KMS-11 (cell line): ENCODE results near the gene C19orf53.
A peak's percentile ranks its signal among the peaks of the same experiment; 100 is the strongest.
"Not testable (repeated sequence)": the region's sequence is repeated elsewhere in the genome, so short reads cannot be mapped to it uniquely, and the experiment has no call there.

Source experiments
- H2AFZ ChIP-seq: fragments of 200-600 bp; sonication (generic); 2 replicates; pipeline ENCODE4 v1.6.1; 2016; ENCODE audit warnings: antibody characterized with exemption, mixed run types, low read depth
- H3K27ac ChIP-seq: fragments of 200-600 bp; sonication (generic); 2 replicates; pipeline ENCODE4 v1.6.1; 2016; ENCODE audit warnings: mild to moderate bottlenecking, mixed run types
- H3K27me3 ChIP-seq: fragments of 200-600 bp; sonication (generic); 2 replicates; pipeline ENCODE4 v1.6.1; 2017; ENCODE audit warnings: mild to moderate bottlenecking, low read depth, mixed run types, moderate library complexity; ENCODE audit not compliant: insufficient read depth
- H3K36me3 ChIP-seq: fragments of 200-600 bp; sonication (generic); 2 replicates; pipeline ENCODE4 v1.6.1; 2017; ENCODE audit warnings: mild to moderate bottlenecking, mixed run types; ENCODE audit not compliant: insufficient read depth
- H3K4me1 ChIP-seq: fragments of 200-600 bp; sonication (generic); 2 replicates; pipeline ENCODE4 v1.6.1; 2016; ENCODE audit warnings: mild to moderate bottlenecking, low read depth, mixed run types; ENCODE audit not compliant: poor library complexity, severe bottlenecking
- H3K4me2 ChIP-seq: fragments of 200-600 bp; sonication (generic); 2 replicates; pipeline ENCODE4 v1.7.0; 2016; ENCODE audit warnings: mild to moderate bottlenecking, mixed run types
- H3K4me3 ChIP-seq: fragments of 200-600 bp; sonication (generic); IDR thresholded peaks from 2 replicates; pipeline ENCODE4 v1.6.1; 2017; ENCODE audit warnings: low read depth, low read length, mixed read lengths; ENCODE audit not compliant: insufficient read depth
- H3K79me2 ChIP-seq: fragments of 200-600 bp; sonication (generic); 2 replicates; pipeline ENCODE4 v1.6.1; 2016; ENCODE audit warnings: low read depth, mixed run types; ENCODE audit not compliant: insufficient read depth
- H3K9ac ChIP-seq: fragments of 200-600 bp; sonication (generic); 2 replicates; pipeline ENCODE4 v1.6.1; 2016; ENCODE audit warnings: mild to moderate bottlenecking, mixed run types
- H4K20me1 ChIP-seq: fragments of 200-600 bp; sonication (generic); 2 replicates; pipeline ENCODE4 v1.6.1; 2016; ENCODE audit warnings: mild to moderate bottlenecking, mixed run types; ENCODE audit not compliant: insufficient read depth
- TF ChIP-seq, protein P1 (sequence below): fragments of 200-600 bp; sonication (generic); conservative IDR thresholded peaks from 2 replicates; pipeline ENCODE4 v1.6.1; 2017; ENCODE audit warnings: low read depth, mild to moderate bottlenecking, antibody characterized with exemption, low read length, moderate library complexity, mixed read lengths

Gene C19orf53

DNA sequence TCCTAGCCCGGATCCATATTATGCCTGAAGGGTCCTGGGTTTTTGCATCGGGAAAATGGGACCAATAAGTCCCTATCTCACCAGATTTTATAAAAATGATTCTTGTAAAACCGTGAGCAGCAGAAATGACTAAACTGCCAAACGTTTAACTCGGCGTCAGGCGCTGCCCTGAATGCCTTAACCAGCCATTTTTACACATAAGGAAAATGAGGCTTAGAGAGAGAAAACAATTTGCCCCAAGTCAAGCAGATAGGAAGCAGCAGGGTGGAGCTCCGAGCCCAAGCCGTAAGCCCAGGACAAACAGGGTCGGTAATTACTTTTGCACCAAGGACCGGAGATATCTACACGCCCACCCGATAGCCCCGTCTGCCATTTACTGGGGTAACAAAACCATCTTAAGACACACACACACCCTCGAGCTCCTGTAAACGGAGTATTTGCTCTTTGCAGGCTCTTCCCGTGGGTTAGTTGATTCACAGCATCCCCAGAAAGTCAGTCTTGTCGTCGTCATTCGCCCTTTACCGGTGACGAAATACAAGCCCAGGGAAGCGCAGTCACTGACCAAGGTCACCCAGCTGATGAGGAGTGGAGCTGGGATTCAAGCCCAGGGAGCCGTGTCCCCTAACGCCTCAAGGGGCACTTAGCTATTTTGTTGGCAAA is 26.0 kb upstream of the C19orf53 start:
- Histone ChIP-seq H3K4me2 (peak overlapping the region; percentile 80), H3K27ac (peak overlapping the region; percentile 49; the same call in 1 of the 2 replicates), H3K9ac (peak overlapping the region; percentile 58; the same call in 1 of the 2 replicates), H3K79me2 (peaks cover 9% of the 10 kb centered on the region; the same call in 1 of the 2 replicates), H3K27me3 (no peaks in the 10 kb centered on the region), H3K4me3 (no peak overlapping the region), H4K20me1 (no peaks in the 10 kb centered on the region), H3K4me1 (peaks cover 7% of the 10 kb centered on the region), H2AFZ (peak overlapping the region; percentile 86), H3K36me3 (no peaks in the 10 kb centered on the region)
- TF ChIP-seq, protein P1, sequence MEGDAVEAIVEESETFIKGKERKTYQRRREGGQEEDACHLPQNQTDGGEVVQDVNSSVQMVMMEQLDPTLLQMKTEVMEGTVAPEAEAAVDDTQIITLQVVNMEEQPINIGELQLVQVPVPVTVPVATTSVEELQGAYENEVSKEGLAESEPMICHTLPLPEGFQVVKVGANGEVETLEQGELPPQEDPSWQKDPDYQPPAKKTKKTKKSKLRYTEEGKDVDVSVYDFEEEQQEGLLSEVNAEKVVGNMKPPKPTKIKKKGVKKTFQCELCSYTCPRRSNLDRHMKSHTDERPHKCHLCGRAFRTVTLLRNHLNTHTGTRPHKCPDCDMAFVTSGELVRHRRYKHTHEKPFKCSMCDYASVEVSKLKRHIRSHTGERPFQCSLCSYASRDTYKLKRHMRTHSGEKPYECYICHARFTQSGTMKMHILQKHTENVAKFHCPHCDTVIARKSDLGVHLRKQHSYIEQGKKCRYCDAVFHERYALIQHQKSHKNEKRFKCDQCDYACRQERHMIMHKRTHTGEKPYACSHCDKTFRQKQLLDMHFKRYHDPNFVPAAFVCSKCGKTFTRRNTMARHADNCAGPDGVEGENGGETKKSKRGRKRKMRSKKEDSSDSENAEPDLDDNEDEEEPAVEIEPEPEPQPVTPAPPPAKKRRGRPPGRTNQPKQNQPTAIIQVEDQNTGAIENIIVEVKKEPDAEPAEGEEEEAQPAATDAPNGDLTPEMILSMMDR: no peak

DNA sequence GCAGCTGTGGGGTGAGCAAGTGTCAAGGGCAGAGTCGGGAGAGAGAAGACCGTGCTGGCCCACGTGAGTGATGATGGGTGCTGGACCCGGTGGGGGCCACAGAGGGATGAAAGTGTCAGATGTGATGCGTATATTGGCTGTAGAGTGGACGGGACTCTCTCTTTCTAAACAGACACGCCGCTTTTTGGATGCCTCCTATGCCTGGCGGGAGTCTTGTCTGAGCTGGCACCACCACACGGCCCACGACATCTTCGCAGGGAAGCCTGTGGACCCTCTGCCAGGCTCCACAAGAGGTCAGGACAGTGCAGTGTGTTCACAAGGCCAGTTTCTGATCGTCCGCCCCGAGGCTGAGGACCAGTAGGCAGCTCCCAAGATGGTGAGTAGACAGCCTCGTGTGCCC is 22.8 kb upstream of the C19orf53 start:
- H3K4me3 ChIP-seq: no peak overlapping the region
- no peaks in the 10 kb centered on the region for H3K27me3 ChIP-seq
- H2AFZ ChIP-seq: no peak overlapping the region
- H3K36me3 ChIP-seq: no peaks in the 10 kb centered on the region
- H3K4me2 ChIP-seq: no peak overlapping the region
- TF ChIP-seq, protein P1: no peak
- no peak overlapping the region for H3K9ac ChIP-seq
- H3K79me2 ChIP-seq: peaks cover 9% of the 10 kb centered on the region; the same call in 1 of the 2 replicates
- H4K20me1 ChIP-seq: no peaks in the 10 kb centered on the region
- H3K27ac ChIP-seq: no peak overlapping the region
- peaks cover 7% of the 10 kb centered on the region for H3K4me1 ChIP-seq

GRCh38 chr19:13753622-13754021 is 20.6 kb upstream of the C19orf53 start:
- not testable (repeated sequence) for H2AFZ ChIP-seq, H3K4me3 ChIP-seq, H3K27ac ChIP-seq, H3K79me2 ChIP-seq, H3K4me1 ChIP-seq, H3K4me2 ChIP-seq, H3K36me3 ChIP-seq, H3K9ac ChIP-seq, H4K20me1 ChIP-seq, H3K27me3 ChIP-seq

DNA sequence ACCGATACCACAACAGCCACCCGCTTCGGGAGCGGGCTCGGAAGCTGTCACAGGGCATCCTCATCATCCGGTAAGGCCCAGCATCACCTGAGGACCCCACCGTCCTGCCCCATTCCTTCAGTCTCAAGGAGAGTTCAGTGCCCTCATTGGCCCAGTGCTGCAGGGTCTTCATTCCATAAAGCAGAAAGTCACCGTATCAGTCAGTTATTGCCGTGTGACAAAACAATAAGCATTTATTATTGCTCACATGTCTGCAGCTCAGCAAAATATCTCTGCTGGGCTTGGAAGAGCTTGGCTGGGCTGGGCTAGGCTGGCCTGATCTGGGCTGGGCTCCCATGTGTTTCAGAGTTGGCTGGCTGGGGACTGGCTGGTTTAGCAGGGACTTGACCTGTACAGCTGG is 18.0 kb upstream of the C19orf53 start:
- no peaks in the 10 kb centered on the region for H4K20me1 ChIP-seq
- TF ChIP-seq, protein P1: no peak
- H2AFZ ChIP-seq: no peak overlapping the region
- no peaks in the 10 kb centered on the region for H3K27me3 ChIP-seq
- no peak overlapping the region for H3K27ac ChIP-seq
- H3K79me2 ChIP-seq: no peaks in the 10 kb centered on the region
- H3K4me2 ChIP-seq: no peak overlapping the region
- no peaks in the 10 kb centered on the region for H3K36me3 ChIP-seq
- no peaks in the 10 kb centered on the region for H3K4me1 ChIP-seq
- H3K9ac ChIP-seq: no peak overlapping the region
- no peak overlapping the region for H3K4me3 ChIP-seq
